22Rv1 (cell line): Measurements from ENCODE around the gene LY86.

Source experiments
- H3K27ac ChIP-seq: fragments of 450-650 bp; 2 replicates; pipeline ENCODE4 v1.5.1; 2017
- ZFX ChIP-seq: fragments of 450-650 bp; IDR thresholded peaks from 2 replicates; pipeline ENCODE4 v1.6.1; 2017; ENCODE audit warnings: antibody characterized with exemption, borderline replicate concordance
- TF ChIP-seq, protein P1 (sequence below): fragments of 450-650 bp; IDR thresholded peaks from 2 replicates; pipeline ENCODE4 v1.5.1; 2017; ENCODE audit warnings: mild to moderate bottlenecking

The LY86 gene

DNA sequence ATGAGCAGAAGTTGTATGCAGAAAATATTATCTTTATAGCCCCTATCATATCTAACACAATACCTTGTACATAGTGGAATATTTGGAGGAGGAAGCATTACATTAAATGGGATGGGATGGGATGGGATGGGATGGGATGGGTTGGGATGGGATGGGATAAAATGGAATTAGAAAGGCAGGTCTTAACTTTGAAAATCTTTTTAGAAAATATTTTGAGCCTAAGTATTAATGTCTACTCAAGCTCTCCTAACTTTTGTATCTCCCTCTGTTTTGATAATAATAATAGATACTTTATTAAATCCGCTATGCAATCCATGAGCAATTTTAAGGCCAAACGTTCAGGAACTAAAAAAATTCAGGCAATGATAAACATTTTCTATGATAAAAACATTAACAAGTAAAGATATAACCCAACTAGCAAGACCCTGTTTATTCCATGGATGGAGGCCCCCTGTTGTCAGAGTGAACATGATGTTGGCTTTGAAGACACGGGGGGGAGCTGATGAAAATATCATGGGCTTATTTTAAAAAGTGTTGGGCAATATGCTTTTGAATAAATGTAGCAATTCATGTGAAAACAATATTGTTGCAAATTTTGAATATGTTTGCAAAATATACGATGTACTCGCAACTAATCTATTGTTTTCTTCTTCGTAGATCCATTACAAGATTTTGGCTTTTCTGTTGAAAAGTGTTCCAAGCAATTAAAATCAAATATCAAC, 35.9 kb downstream of the LY86 start:
- H3K27ac ChIP-seq: no peak overlapping the region
- TF ChIP-seq ZFX: no peak
- TF ChIP-seq, protein P1, sequence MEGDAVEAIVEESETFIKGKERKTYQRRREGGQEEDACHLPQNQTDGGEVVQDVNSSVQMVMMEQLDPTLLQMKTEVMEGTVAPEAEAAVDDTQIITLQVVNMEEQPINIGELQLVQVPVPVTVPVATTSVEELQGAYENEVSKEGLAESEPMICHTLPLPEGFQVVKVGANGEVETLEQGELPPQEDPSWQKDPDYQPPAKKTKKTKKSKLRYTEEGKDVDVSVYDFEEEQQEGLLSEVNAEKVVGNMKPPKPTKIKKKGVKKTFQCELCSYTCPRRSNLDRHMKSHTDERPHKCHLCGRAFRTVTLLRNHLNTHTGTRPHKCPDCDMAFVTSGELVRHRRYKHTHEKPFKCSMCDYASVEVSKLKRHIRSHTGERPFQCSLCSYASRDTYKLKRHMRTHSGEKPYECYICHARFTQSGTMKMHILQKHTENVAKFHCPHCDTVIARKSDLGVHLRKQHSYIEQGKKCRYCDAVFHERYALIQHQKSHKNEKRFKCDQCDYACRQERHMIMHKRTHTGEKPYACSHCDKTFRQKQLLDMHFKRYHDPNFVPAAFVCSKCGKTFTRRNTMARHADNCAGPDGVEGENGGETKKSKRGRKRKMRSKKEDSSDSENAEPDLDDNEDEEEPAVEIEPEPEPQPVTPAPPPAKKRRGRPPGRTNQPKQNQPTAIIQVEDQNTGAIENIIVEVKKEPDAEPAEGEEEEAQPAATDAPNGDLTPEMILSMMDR: no peak

DNA sequence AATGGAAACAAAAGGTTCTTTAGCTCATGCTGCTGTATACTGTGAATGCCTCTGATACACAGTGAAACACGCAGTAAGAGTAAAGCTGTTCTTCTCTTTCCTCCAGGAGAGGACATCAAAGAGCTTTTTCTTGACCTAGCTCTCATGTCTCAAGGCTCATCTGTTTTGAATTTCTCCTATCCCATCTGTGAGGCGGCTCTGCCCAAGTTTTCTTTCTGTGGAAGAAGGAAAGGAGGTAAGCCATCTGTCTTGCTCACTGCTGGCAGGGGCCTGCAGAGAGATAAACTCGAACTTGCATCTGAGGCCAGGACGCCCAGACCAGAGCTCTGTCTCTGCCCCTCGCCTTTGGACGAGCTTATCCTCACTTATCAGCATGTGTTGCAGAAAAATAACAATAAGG, 37.7 kb downstream of the LY86 start:
- TF ChIP-seq, protein P1: no peak
- no peak for TF ChIP-seq ZFX
- no peak overlapping the region for H3K27ac ChIP-seq

DNA sequence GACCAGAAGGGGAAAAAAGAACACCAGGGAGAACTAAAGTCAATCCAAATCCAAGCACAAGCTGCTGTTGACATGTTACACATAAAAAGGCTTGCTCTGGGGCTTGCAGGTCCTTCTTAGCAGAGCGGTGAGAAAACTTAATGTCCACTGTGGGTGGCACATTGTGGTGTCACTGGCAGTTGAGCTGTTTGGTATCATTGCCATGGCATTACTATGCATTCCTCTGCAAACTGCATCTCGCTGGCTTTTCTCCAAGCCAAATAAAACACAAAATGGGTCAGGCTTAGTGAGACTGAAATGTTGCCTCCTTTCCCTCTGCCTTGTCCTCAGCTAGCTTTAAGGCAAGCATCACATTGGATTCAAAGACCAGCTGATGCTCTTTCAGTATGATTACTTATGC, 40.9 kb downstream of the LY86 start:
- no peak overlapping the region for H3K27ac ChIP-seq
- TF ChIP-seq, protein P1: no peak
- TF ChIP-seq ZFX: no peak

DNA sequence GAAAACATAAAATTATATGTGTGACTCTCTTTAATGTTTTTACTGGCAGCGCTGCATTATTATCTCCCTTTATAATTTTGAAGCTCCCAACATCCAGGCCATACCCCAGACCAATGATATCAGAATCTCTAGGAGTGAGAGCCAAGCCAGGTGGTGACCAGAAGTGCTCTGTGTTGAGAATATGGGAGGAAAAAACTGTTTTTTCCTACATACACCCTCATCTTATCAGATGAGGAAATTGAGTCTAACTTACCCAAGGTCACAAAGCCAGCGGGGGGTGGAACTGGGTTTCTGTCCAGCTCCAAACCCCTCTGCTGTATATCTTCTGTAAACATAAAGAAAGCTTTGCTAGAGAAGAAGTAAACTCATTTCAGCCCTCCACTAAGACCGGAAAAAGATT, 42.5 kb downstream of the LY86 start:
- no peak for TF ChIP-seq ZFX
- TF ChIP-seq, protein P1: no peak
- H3K27ac ChIP-seq: no peak overlapping the region

DNA sequence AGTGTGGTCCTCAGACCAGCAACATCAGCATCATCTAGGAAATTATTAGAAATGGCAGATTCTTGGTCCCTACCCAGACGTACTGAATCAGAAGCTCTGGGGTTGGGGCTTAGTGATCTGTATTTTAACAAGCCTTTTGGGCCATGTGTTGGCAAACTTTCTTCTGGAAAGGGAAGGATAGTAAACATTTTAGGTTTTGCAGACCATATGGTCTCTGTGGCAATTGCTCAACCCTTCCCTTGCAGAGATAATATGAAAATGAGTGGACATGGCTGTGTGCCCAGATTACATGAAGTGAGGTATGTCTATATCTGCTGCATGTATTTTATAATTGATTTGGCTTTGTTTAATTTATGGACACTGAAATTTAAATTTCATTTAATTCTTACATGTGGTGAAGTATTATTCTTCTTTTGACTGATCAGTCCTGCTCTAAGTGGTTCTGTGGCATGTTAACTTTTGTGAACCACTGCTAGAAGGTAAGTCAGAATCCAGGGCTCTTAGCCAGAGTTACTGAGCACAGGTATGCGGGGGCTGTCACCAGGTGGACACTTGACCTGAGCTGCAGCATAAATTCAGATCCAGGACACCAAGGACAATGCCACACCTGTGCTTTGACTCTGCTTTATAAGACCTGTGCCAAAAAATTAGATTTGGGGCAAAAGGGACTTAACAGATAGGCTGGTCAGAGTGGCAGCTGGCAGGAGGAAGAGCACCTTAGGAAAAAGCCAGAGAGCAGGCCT, 43.2 kb downstream of the LY86 start:
- no peak overlapping the region for H3K27ac ChIP-seq
- TF ChIP-seq, protein P1: no peak
- no peak for TF ChIP-seq ZFX

DNA sequence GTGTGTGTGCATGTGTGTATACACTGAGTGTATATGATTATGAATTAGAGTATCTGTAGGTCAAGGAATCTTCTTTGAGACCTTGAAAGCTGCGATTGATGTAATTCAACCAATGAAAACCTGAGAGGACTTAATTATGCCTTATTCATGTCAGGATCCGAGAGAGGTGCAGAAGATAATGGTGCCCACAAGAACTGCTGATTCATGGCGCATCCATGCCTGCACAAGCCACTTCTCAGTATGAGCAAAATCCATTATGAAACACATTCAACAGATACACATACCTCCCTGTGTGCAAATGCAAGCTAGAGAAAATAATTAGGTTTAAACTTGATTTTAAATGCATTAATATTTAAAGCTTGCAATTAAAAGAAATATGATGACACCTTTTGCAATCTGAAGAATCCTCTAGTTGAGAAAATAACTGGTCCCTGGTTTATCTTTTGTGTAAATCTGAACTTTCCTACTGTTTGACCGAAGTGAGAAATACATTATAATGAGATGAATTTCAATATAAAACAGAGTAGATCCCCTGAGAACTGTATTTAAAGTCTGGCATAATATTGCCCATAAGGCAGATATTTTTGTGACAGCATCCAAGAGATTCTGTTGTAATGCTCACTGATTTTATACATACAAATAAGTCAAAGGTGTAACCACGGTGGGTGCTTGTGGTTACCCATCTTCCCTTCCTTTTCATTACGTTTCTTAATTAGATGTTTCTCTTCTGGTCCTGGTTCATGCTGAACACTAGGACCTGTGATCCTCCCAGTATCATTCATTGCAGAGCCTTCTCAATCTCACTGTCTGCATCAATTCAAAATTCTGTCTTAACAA, 45.6 kb downstream of the LY86 start:
- H3K27ac ChIP-seq: no peak overlapping the region
- TF ChIP-seq, protein P1: no peak
- TF ChIP-seq ZFX: no peak

DNA sequence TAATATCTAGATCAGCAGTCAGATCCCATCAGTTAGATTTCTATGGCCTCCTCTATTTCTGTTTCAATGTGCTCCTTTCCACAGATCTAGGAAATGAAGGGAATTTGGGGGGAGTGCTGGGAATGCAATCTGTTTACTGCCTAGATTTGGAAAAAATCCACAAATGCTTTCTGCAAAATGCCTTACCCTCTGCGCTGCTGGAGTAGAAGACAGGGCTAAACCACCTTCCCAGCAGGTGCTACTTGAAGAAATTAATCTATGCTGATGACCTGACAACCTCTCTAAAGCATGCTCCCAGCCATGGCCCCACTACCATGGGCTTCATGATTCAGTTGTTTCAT, 46.2 kb downstream of the LY86 start:
- TF ChIP-seq ZFX: no peak
- TF ChIP-seq, protein P1: no peak
- H3K27ac ChIP-seq: no peak overlapping the region
